ENCODE data around the gene RNF19B. TPM values are rescaled to one million over a fixed set of nuclear protein-coding genes. Genes with fewer than 3 reads are reported as not detected.
A peak's percentile ranks its signal among the peaks of the same experiment; 100 is the strongest.
"Not testable (repeated sequence)": the region's sequence is repeated elsewhere in the genome, so short reads cannot be mapped to it uniquely, and the experiment has no call there.

RNF19B gene
- total RNA-seq, 1 experiment from 2014 or later = 41.3 TPM

DNA sequence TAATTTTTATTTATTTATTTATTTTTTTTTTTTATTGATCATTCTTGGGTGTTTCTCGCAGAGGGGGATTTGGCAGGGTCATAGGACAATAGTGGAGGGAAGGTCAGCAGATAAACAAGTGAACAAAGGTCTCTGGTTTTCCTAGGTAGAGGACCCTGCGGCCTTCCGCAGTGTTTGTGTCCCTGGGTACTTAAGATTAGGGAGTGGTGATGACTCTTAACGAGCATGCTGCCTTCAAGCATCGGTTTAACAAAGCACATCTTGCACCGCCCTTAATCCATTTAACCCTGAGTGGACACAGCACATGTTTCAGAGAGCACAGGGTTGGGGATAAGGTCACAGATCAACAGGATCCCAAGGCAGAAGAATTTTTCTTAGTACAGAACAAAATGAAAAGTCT, 8.8 kb upstream of the RNF19B start:
- H3K4me3 Mint-ChIP-seq (ENCODE audit: unreplicated experiment) = peak overlapping the region; percentile 71
- intact Hi-C loops (cut with micrococcal nuclease); H3K9me3 Mint-ChIP-seq (ENCODE audit: unreplicated experiment); DNase-seq (ENCODE audit: unreplicated experiment); H3K27me3 Mint-ChIP-seq (ENCODE audit: insufficient read depth, unreplicated experiment); H3K36me3 Mint-ChIP-seq (ENCODE audit: insufficient read depth, unreplicated experiment); BruUV-seq (replicated peaks): not testable (repeated sequence)
- peak overlapping the region; percentile 66 for H3K27ac Mint-ChIP-seq (ENCODE audit: low read depth, unreplicated experiment)
- ChIA-PET CTCF (interaction anchor here (1.6 kb wide), 1 partner anchor 39 kb away, joined by 3 read pairs; no protein-coding TSS in a partner anchor), POLR2A (interaction anchor here (1.9 kb wide), 1 partner anchor 19 kb away, joined by 8 read pairs; no protein-coding TSS in a partner anchor)
- H3K4me1 Mint-ChIP-seq (ENCODE audit: insufficient read depth, unreplicated experiment) = peaks cover 13% of the 10 kb centered on the region

- no peaks in the 10 kb centered on the region for H3K36me3 Mint-ChIP-seq (ENCODE audit: insufficient read depth, unreplicated experiment)
- no peak for TF ChIP-seq CTCF (IDR thresholded peaks at IDR 0.05; ENCODE audit: unreplicated experiment)
- no TSS peak for BruUV-seq (replicated peaks)
- peaks cover 13% of the 10 kb centered on the region for H3K4me1 Mint-ChIP-seq (ENCODE audit: insufficient read depth, unreplicated experiment)
- no peaks in the 10 kb centered on the region for H3K9me3 Mint-ChIP-seq (ENCODE audit: unreplicated experiment)
- peak overlapping the region; percentile 66 for H3K27ac Mint-ChIP-seq (ENCODE audit: low read depth, unreplicated experiment)
- ChIA-PET CTCF (interaction anchor here (1.0 to 1.6 kb wide), 5 partner anchors 27 to 114 kb away, joined by 3 to 8 read pairs (median 5); no protein-coding TSS in a partner anchor), POLR2A (interaction anchor here (0.7 to 2.8 kb wide), 9 partner anchors 8 to 58 kb away, joined by 3 to 16 read pairs (median 4); no protein-coding TSS in a partner anchor)
- no peaks in the 10 kb centered on the region for H3K27me3 Mint-ChIP-seq (ENCODE audit: insufficient read depth, unreplicated experiment)
- DNase-seq (ENCODE audit: unreplicated experiment) = no peak
- intact Hi-C loops (cut with micrococcal nuclease) = no loop called here
- H3K4me3 Mint-ChIP-seq (ENCODE audit: unreplicated experiment) = peak overlapping the region; percentile 71
These were observed 8.3 kb upstream of the RNF19B start for GRCh38 chr1:32972814-32973428.

GRCh38 chr1:32971576-32971975, 7.0 kb upstream of the RNF19B start:
- Mint-ChIP-seq H3K36me3 (ENCODE audit: insufficient read depth, unreplicated experiment) (no peaks in the 10 kb centered on the region), H3K27me3 (ENCODE audit: insufficient read depth, unreplicated experiment) (no peaks in the 10 kb centered on the region), H3K9me3 (ENCODE audit: unreplicated experiment) (no peaks in the 10 kb centered on the region), H3K27ac (ENCODE audit: low read depth, unreplicated experiment) (no peak overlapping the region), H3K4me1 (ENCODE audit: insufficient read depth, unreplicated experiment) (peaks cover 13% of the 10 kb centered on the region), H3K4me3 (ENCODE audit: unreplicated experiment) (no peak overlapping the region)
- intact Hi-C loops (cut with micrococcal nuclease) = no loop called here
- no TSS peak for BruUV-seq (replicated peaks)
- ChIA-PET POLR2A (interaction anchor here (0.6 to 2.8 kb wide), 8 partner anchors 9 to 359 kb away, joined by 3 to 16 read pairs (median 4); no protein-coding TSS in a partner anchor), CTCF (interaction anchor here (1.0 to 1.5 kb wide), 3 partner anchors 29 to 39 kb away, joined by 3 to 8 read pairs (median 5); no protein-coding TSS in a partner anchor)
- no peak for DNase-seq (ENCODE audit: unreplicated experiment)
- no peak for TF ChIP-seq CTCF (IDR thresholded peaks at IDR 0.05; ENCODE audit: unreplicated experiment)

DNA sequence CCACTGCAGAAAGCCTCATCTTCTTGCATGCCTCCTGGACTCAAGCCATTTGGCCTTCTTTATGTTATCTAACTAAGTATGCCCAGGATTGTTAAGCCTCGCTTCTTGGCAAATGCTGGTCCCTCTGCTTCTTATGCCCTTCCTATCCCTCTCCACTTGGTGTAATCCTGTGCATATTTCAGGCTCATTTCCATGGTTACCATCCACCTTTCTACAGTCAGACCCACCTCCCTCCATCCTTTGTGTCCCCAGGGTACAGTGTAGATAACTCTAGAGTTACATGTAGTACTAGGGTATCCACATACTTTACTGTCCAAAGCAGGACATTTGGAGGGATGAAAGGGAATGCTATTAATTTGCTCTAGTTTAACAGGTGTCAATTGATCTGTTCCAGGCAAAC, 6.5 kb upstream of the RNF19B start:
- Mint-ChIP-seq H3K27me3 (ENCODE audit: insufficient read depth, unreplicated experiment) (no peaks in the 10 kb centered on the region), H3K4me3 (ENCODE audit: unreplicated experiment) (no peak overlapping the region), H3K4me1 (ENCODE audit: insufficient read depth, unreplicated experiment) (peaks cover 13% of the 10 kb centered on the region), H3K36me3 (ENCODE audit: insufficient read depth, unreplicated experiment) (no peaks in the 10 kb centered on the region), H3K9me3 (ENCODE audit: unreplicated experiment) (no peaks in the 10 kb centered on the region), H3K27ac (ENCODE audit: low read depth, unreplicated experiment) (no peak overlapping the region)
- POLR2A ChIA-PET = interaction anchor here (0.6 to 13.8 kb wide), 4 partner anchors 10 to 359 kb away, joined by 3 to 255 read pairs (median 10); no protein-coding TSS in a partner anchor
- intact Hi-C loops (cut with micrococcal nuclease) = no loop called here
- no peak for DNase-seq (ENCODE audit: unreplicated experiment)
- TF ChIP-seq CTCF (IDR thresholded peaks at IDR 0.05; ENCODE audit: unreplicated experiment) = no peak
- no TSS peak for BruUV-seq (replicated peaks)
- CTCF ChIA-PET = interaction anchor here (1.5 to 1.9 kb wide), 2 partner anchors 35 to 36 kb away, joined by 8 to 12 read pairs; no protein-coding TSS in a partner anchor

Measured in MCF 10A (cell line).